ENCODE measurements around the gene SEMA4F.
"Not testable (repeated sequence)": the region's sequence is repeated elsewhere in the genome, so short reads cannot be mapped to it uniquely, and the experiment has no call there.

SEMA4F gene

GRCh38 chr2:74653985-74654882 is at the start of gene SEMA4F:
TSS of gene SEMA4F (plus strand) at chr2:74654247. CDS start at chr2:74654377, 130 bp downstream.
- peak; percentile 46 to 98 (median 91) for DNase-seq

- no peak for DNase-seq
Observed at GRCh38 chr2:74606927-74607326, 47.1 kb upstream of the SEMA4F start.

GRCh38 chr2:74617122-74617521 is 36.9 kb upstream of the SEMA4F start:
- no peak for DNase-seq

- DNase-seq: no peak
Observed at GRCh38 chr2:74618410-74619083, 35.5 kb upstream of the SEMA4F start.

GRCh38 chr2:74619651-74620297 is 34.3 kb upstream of the SEMA4F start:
- DNase-seq: no peak

GRCh38 chr2:74620671-74621070 is 33.4 kb upstream of the SEMA4F start:
- DNase-seq: no peak

GRCh38 chr2:74625658-74626425 is 28.2 kb upstream of the SEMA4F start:
- no peak for DNase-seq

GRCh38 chr2:74628538-74629105 is 25.4 kb upstream of the SEMA4F start:
- DNase-seq: no peak

- DNase-seq: not testable (repeated sequence)
Observed at GRCh38 chr2:74630454-74630853, 23.6 kb upstream of the SEMA4F start.

GRCh38 chr2:74632209-74632938 is 21.7 kb upstream of the SEMA4F start:
- no peak for DNase-seq

- DNase-seq: no peak
Observed at GRCh38 chr2:74632939-74633312, 21.1 kb upstream of the SEMA4F start.

- DNase-seq: no peak
Observed at GRCh38 chr2:74639550-74639949, 14.5 kb upstream of the SEMA4F start.

GRCh38 chr2:74645344-74645743 is 8.7 kb upstream of the SEMA4F start:
- DNase-seq: no peak

- no peak for DNase-seq
Observed at GRCh38 chr2:74646201-74646600, 7.8 kb upstream of the SEMA4F start.

GRCh38 chr2:74646834-74647482 is 7.1 kb upstream of the SEMA4F start:
- DNase-seq: no peak

- DNase-seq: peak in 3 of 56 donors; percentile 12 to 33 (median 16)
Observed at GRCh38 chr2:74648009-74648443, 6.0 kb upstream of the SEMA4F start, which contains the start of gene M1AP. TSS of gene M1AP (minus strand) at chr2:74648330. CDS start at chr2:74640275, 8,055 bp downstream.

GRCh38 chr2:74653589-74653984 is 460 bp upstream of the SEMA4F start:
- no peak for DNase-seq

GRCh38 chr2:74655579-74655978 is 1.5 kb downstream of the SEMA4F start:
- DNase-seq: no peak

- DNase-seq: no peak
Observed at GRCh38 chr2:74658516-74658915, 4.5 kb downstream of the SEMA4F start.

- DNase-seq: no peak
Observed at GRCh38 chr2:74659462-74659861, 5.4 kb downstream of the SEMA4F start.
